Osteoblast (primary cell): ENCODE results near the gene KIF6. TPM values are rescaled to one million over a fixed set of nuclear protein-coding genes. Genes with fewer than 3 reads are reported as not detected.
A peak's percentile ranks its signal among the peaks of the same experiment; 100 is the strongest.

Experiments used
- DNase-seq: peaks from one replicate; pipeline ENCODE4 v3.0.0; 2011; ENCODE audit warnings: low spot score, mixed read lengths; ENCODE audit not compliant: insufficient read length; ENCODE audit errors: missing footprints
- H2AFZ ChIP-seq: 2 replicates; pipeline ENCODE4 v1.6.0; 2011; ENCODE audit warnings: mild to moderate bottlenecking, low read length
- H3K27ac ChIP-seq: 2 replicates; pipeline ENCODE4 v1.5.1; 2011; ENCODE audit warnings: mild to moderate bottlenecking, low read depth, low read length, moderate library complexity
- H3K27me3 ChIP-seq: 2 replicates; pipeline ENCODE4 v1.6.0; 2012; ENCODE audit warnings: mild to moderate bottlenecking, control low read depth, inconsistent platforms, low read length, moderate library complexity; ENCODE audit not compliant: insufficient read depth
- H3K36me3 ChIP-seq: 2 replicates; pipeline ENCODE4 v1.5.1; 2011; ENCODE audit warnings: mild to moderate bottlenecking, low read length, control low read depth, moderate library complexity; ENCODE audit not compliant: insufficient read depth
- H3K4me1 ChIP-seq: 2 replicates; pipeline ENCODE4 v1.5.1; 2011; ENCODE audit warnings: mild to moderate bottlenecking, low read length, control low read depth, moderate library complexity; ENCODE audit not compliant: insufficient read depth
- H3K4me2 ChIP-seq: 2 replicates; pipeline ENCODE4 v1.6.0; 2011; ENCODE audit warnings: mild to moderate bottlenecking, low read length; ENCODE audit not compliant: insufficient read depth
- H3K4me3 ChIP-seq: fragments of 200-600 bp; sonication (generic); 3 replicates; pipeline ENCODE4 v1.5.1; 2012; ENCODE audit warnings: mild to moderate bottlenecking, low read length, inconsistent platforms; ENCODE audit not compliant: insufficient read depth
- H3K79me2 ChIP-seq: 2 replicates; pipeline ENCODE4 v1.6.0; 2012; ENCODE audit warnings: mild to moderate bottlenecking, low read length, control low read depth, inconsistent platforms; ENCODE audit not compliant: insufficient read depth
- H3K9me3 ChIP-seq: 2 replicates; pipeline ENCODE4 v1.5.1; 2011; ENCODE audit warnings: low read depth, low read length, control low read depth
- H4K20me1 ChIP-seq: 2 replicates; pipeline ENCODE4 v1.6.0; 2012; ENCODE audit warnings: mild to moderate bottlenecking, low read length, control low read depth; ENCODE audit not compliant: insufficient read depth
- CTCF ChIP-seq: IDR thresholded peaks from 2 replicates; pipeline ENCODE4 v1.5.1; 2011; ENCODE audit warnings: mild to moderate bottlenecking, low read depth, low read length, moderate library complexity; ENCODE audit errors: extremely low read depth
- total RNA-seq: library from RNA; depleted of rRNA; stranded (reverse); fragments of >200 nt; gene quantifications from 2 replicates; pipeline ENCODE4 v1.2.3, GENCODE V29; 2012

KIF6 gene
- total RNA-seq, 1 donor = 1.4 TPM

GRCh38 chr6:39707962-39708683, 17.1 kb downstream of the KIF6 start:
- no peak for TF ChIP-seq CTCF
- H3K4me3 ChIP-seq = no peak overlapping the region
- no peaks in the 10 kb centered on the region for H3K36me3 ChIP-seq
- H3K27me3 ChIP-seq = no peaks in the 10 kb centered on the region
- H3K27ac ChIP-seq = no peak overlapping the region
- no peaks in the 10 kb centered on the region for H3K9me3 ChIP-seq
- no peaks in the 10 kb centered on the region for H4K20me1 ChIP-seq
- no peak overlapping the region for H2AFZ ChIP-seq
- no peaks in the 10 kb centered on the region for H3K79me2 ChIP-seq
- no peak overlapping the region for H3K4me2 ChIP-seq
- H3K4me1 ChIP-seq = no peaks in the 10 kb centered on the region
- DNase-seq = peak; percentile 65

GRCh38 chr6:39706819-39707335, 18.3 kb downstream of the KIF6 start:
- H3K4me1 ChIP-seq = no peaks in the 10 kb centered on the region
- H3K9me3 ChIP-seq = no peaks in the 10 kb centered on the region
- TF ChIP-seq CTCF = no peak
- H3K4me2 ChIP-seq = no peak overlapping the region
- H3K27me3 ChIP-seq = no peaks in the 10 kb centered on the region
- no peaks in the 10 kb centered on the region for H3K79me2 ChIP-seq
- H3K36me3 ChIP-seq = no peaks in the 10 kb centered on the region
- DNase-seq = no peak
- H4K20me1 ChIP-seq = no peaks in the 10 kb centered on the region
- no peak overlapping the region for H2AFZ ChIP-seq
- no peak overlapping the region for H3K4me3 ChIP-seq
- H3K27ac ChIP-seq = no peak overlapping the region

- no peaks in the 10 kb centered on the region for H4K20me1 ChIP-seq
- no peaks in the 10 kb centered on the region for H3K36me3 ChIP-seq
- no peaks in the 10 kb centered on the region for H3K9me3 ChIP-seq
- H3K79me2 ChIP-seq = no peaks in the 10 kb centered on the region
- H3K4me1 ChIP-seq = no peaks in the 10 kb centered on the region
- no peak for DNase-seq
- no peak for TF ChIP-seq CTCF
- H3K4me3 ChIP-seq = no peak overlapping the region
- no peak overlapping the region for H3K4me2 ChIP-seq
- H2AFZ ChIP-seq = no peak overlapping the region
- H3K27me3 ChIP-seq = no peaks in the 10 kb centered on the region
- H3K27ac ChIP-seq = no peak overlapping the region
These were observed 22.9 kb downstream of the KIF6 start for GRCh38 chr6:39702265-39702664.

GRCh38 chr6:39700362-39700761, 24.8 kb downstream of the KIF6 start:
- H2AFZ ChIP-seq = no peak overlapping the region
- no peaks in the 10 kb centered on the region for H3K9me3 ChIP-seq
- no peaks in the 10 kb centered on the region for H3K4me1 ChIP-seq
- H3K4me3 ChIP-seq = no peak overlapping the region
- H3K27ac ChIP-seq = no peak overlapping the region
- H3K27me3 ChIP-seq = no peaks in the 10 kb centered on the region
- no peak for DNase-seq
- no peaks in the 10 kb centered on the region for H3K79me2 ChIP-seq
- no peak overlapping the region for H3K4me2 ChIP-seq
- no peaks in the 10 kb centered on the region for H4K20me1 ChIP-seq
- no peak for TF ChIP-seq CTCF
- H3K36me3 ChIP-seq = no peaks in the 10 kb centered on the region
